HTERT RPE-1 (cell line): ENCODE results near the gene TMEM239.
"Not testable (repeated sequence)": the region's sequence is repeated elsewhere in the genome, so short reads cannot be mapped to it uniquely, and the experiment has no call there.

Experiments
- in situ Hi-C: fragments of 300-500 bp; cut with MboI; formaldehyde crosslinking; loops from 4 replicates; pipeline ENCODE4 v1.14.3; 2020; ENCODE audit warnings: low sequenced_read_pairs

TMEM239 gene

DNA sequence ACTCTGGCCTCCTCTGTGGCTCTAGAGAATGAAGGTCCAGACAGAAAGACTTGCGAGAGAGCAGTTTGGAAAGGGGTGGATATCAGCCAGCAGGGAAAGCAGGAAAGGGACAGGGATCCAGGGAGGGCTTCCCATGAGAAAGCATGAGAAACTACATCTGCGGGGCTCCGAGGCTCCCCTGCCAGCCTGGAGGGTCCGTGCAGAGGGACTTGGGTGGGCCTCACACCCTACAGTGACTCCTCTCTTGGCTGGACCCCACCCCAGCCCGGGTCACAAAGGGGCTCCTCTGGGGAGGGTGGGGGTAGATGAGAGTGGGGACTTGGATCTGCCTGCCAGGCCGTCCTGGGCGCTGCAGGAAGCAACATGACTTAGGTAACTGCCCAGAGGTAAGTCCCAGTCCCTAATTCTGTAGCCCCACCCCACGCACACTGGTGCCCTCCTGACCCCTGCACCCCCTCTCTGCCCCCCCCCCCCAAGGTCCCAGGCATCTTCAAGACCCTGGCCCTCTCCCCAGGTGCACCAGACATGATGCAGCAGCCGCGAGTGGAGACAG is at the start of gene TMEM239:
TSS of gene TMEM239 (plus strand) at position 335 of the 553 bp plus-strand sequence. CDS start at position 526, 191 bp downstream.
- in situ Hi-C loops = no loop called here

DNA sequence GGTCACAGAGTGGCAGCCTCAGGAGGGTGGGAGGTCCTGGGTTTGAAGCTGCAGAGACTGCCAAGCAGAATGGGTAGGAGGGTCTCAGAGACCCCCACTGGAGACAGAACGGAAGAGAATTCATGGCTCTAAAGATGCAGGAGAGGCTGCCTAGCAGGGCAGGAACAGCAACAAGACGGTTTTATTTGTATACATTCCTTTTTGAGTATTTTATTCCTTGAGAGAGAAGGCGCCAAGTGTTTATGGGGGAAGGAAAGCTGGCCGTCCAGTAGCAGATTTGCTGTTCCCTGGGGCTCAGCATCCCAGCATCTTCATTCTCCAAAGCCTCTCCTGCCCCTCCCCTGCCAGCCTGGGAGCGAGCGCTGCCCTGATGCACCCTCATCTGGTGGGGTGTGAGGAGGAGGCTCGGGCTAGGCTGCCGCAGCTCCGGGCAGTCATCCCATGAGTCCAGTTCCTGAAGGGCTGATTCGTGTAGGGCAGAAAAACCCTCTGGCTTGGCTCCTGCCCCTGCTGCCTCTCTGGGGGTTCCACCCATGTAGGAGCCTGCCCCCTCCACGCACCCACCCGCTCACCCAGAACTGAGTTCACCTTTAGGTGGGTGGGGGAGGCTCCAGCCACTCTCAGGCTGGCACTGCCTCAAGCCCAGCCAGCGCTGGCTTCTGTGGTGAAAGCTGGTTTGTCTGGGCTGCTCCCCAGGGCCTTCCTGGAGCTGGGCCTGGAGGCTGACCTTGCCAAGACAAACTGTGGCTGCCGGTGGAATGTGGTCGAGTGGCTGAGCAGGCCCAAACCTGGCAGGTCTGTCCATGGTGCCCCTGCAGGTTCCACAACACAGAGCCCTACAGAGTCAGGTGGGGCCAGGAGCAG is 48.2 kb upstream of the TMEM239 start:
- in situ Hi-C loops = no loop called here

DNA sequence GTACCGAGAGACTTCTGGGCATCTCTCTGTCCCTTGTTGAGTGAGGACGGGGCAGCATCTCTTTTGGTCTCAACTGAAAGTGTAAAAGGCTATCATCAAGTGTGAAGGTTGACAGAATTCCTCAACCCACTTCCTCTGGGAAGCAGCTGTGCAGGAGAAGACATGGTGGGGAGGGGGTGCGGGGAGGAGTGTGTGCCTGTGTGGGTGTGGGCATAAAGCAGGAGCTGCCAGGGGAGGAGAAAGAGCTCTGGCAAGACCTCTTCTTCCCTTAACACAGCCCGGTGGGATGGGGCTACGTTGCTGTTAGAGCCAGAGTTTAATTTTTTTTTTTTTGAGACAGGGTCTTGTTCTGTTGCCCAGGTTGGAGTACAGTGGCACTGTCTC is 47.5 kb upstream of the TMEM239 start:
- in situ Hi-C loops = no loop called here

DNA sequence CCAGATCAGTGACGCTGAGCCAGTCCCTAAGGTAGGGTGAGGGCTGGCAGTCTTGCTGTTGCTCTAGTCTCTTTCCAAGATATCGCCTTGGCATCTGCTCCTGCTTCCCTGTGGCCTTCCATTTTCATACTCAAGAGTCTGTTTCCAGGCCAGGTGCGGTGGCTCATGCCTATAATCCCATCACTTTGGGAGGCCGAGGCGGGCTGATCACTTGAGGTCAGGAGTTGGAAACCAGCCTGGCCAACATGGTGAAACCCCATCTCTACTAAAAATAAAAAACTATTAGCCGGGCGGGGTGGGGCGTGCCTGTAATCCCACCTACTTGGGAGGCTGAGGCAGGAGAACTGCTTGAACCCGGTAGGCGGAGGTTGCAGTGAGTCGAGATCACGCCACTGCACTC is 46.1 kb upstream of the TMEM239 start:
- in situ Hi-C loops = not testable (repeated sequence)

DNA sequence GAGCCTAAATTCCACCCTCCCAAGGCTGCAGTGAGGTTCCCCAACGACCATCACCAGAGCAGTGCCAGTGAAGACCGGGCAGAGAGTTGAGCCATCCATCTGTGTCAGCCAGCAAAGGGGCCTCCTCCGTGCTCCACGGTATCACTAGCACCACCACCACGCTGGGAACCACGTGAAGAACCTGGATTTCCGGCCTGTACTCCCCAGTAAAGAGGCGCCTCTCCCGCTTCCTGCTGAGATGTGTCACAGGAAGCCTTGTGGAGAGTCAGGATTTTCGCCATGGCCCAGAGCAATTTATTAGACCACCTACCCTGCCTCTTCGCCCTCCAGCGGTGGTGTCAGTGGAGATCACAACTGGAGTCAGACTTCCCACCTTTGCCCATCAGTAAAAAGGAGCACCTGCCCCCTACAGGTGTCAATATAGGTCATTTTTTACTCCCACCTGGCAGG is 44.5 kb upstream of the TMEM239 start:
- in situ Hi-C loops = no loop called here

DNA sequence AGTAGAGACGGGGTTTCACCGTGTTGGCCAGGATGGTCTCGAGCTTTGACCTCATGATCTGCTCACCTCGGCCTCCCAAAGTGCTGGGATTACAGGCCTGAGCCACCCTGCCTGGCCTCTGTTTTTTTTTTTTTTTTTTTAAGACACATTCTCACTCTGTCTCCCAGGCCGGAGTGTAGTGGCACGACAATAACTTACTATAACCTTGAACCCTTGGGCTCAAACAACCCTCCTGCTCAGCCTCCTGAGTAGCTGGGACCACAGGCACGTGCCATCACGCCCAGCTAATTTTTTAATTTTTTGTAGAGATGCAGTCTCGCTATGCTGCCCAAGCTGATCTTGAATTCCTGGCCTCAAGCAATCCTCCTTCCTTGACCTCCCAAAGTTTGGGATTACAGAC is 42.4 kb upstream of the TMEM239 start:
- in situ Hi-C loops = no loop called here

DNA sequence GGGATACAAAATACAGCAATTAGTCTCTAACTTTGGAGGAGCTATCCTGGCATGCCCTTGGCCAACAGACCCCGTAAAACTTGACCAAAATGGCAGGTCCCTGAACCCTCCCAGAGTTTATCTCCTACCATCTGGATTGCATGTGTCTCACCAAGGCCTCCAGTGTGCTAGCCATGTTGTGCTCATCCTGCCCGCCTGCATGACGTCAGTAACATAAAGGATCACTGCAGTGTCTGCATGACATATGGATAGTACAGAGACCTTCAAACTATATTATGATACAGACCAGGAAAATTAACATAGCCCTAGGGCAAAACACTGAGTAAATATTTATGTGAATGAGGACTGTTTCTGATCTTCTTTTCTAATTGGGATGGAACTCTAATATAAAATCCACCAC is 41.0 kb upstream of the TMEM239 start:
- in situ Hi-C loops = no loop called here

DNA sequence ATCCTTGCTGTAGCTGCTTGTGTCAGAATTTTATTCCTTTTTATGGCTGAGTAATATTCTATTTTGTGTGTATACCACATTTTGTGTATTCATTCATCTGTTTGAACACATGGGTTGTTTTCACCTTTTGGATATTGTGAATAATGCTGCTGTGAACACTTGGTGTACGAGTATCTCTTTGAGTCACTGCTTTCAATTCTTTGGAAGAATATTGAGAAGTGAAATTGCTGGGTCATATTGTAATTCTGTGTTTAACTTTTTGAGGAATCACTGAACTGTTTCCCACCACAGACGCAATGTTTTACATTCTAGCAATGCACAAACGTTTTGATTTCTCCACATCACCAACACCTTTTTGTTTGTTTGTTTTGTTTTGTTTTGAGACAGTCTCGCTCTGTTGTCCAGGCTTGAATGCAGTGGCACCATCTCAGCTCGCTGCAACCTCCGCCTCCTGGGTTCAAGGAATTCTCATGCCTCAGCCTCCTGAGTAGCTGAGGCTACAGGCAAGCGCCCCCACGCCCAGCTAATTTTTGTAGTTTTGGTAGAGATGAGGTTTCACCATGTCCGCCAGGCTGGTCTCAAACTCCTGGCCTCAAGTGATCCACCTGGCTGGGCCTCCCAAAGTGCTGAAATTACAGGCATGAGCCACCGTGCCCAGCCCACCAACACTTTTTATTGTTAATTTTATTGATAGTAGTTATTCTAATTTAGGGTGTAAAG is 37.4 kb upstream of the TMEM239 start:
- in situ Hi-C loops = no loop called here

DNA sequence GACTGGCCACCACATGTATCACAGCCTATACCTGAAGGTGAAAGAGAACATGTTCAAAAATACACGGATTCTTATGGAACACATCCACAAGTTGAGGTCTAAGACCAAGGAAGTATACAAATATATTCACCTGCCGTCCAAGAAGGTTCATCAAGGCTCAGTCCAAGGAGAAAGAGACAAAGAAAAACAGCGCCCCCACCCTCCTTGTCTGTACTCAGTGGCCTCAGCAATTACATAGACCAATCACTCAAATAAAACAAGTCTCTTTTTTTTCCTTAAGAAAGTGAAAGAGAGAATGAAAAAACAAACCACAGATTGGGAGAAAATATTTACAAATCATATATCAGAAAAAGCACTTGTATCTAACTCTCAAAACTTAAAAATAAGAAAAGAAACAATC is 35.2 kb upstream of the TMEM239 start:
- in situ Hi-C loops = no loop called here

DNA sequence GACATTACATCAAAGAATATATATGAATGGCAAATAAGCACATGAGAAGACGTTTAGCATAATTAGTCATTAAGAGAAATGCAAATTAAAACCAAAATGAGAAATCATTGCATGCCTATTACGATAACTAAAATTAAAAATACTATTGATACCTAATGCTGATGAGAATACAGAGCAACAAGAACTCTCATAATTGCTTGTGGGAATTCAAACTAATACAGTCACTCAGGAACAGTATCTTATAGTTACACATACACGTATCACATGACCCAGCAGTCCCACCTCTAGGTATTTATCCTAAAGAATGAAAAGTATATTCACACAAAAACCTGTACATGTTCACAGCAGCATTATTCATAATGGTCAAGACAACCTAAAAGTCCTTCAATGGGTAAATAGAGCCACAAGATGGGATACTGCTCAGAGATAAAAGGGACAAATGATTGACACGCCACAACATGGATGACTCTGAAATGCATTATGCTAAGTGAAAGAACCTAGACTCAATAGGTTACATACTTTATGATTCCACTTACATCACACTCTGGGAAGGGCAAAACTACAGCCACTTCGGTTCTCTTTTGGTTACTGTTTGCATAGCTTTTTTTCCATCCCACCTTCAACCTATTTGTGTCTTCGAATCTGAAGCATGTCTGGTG is 32.1 kb upstream of the TMEM239 start:
- in situ Hi-C loops = no loop called here

DNA sequence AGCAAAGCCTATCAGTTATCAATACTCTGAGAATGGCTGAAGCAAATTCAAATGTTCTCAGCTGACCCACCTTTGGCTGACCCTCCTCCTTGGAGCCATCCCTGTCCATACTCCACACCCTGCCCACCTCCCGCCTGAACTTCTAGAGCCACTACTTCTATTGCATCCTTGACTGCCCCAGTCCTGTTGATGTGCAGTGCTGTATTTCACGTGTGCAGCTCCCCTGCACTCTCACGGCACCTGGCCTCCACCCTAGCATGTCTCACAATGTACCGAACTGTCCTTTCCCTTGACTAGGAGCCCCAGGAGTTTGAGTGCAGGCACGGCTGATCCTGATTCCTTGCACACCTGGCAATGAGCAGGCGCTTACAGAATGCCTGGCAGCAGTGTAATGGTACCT is 22.7 kb upstream of the TMEM239 start:
- in situ Hi-C loops = no loop called here

DNA sequence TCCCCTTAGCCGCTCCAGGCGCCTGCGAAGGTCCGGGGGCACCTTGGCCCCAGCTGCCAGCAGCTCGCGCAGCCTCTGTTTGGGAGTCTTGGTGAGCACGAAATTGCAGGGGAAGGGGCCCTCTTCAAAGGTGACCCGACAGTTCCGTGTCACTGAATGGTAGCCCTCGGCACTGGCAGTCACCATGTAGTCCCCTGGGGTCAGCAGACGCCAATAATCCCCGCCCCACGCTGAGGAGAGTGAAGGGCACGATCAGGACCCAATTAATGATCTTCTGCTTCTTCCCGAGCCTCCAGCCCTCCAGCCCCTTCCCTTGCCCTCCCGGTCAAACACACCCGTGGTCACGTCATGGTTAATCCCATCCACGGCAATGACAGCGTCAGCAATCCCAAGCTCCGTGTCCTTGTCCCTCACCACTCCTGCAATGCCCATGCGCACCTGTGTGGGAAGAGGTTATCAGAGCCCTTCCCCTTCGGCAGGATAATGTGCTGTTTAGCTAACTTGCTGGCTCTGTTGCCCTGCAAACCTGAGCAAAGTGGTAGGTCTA is 21.9 kb upstream of the TMEM239 start:
- in situ Hi-C loops = no loop called here

DNA sequence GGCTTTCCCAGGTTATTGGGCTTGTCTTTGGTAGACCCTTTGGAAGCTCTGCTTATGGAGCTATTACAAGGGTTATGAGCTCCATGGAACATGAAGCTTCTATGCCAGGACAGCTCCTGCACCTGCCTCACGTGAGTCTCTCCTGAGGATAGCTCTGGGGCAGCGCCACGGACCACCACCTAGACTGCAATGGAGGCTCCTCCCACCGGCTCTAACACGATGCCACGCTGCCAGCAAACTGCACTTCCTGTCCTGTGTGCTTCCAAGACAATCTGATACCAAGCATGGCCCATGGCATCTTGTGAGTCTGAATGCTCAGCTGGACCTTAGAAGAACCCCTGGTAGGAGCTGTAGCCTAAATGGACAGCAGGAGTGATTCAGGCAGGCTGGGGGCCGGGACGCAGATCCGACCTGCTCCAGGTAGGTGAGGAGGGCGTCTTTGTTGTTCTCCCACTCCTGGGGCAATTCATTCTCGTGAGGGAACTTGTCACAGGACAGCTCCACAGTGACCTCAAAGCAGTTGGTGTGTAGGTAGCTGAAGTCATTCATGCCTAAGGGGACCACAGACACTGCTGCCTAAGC is 21.2 kb upstream of the TMEM239 start:
- in situ Hi-C loops = no loop called here

DNA sequence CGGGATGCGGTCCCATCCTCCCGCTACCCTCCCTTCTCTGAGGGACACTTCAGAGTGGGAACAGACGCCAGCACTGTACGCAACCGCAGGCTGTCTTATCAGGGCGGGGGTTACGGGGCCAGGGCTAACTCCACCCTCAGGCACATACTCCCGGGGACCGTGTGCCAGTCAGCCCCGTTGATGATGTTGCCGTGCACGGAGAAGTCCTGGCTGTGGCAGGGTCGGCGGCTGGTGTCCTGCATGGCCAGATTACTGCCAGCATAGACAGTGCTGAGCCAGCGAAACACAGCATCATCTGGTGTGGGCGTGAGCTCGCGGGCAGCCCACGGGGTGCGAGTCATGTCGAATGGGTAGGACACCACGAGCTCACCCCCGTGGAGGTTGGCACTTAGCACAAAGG is 20.7 kb upstream of the TMEM239 start:
- in situ Hi-C loops = no loop called here

DNA sequence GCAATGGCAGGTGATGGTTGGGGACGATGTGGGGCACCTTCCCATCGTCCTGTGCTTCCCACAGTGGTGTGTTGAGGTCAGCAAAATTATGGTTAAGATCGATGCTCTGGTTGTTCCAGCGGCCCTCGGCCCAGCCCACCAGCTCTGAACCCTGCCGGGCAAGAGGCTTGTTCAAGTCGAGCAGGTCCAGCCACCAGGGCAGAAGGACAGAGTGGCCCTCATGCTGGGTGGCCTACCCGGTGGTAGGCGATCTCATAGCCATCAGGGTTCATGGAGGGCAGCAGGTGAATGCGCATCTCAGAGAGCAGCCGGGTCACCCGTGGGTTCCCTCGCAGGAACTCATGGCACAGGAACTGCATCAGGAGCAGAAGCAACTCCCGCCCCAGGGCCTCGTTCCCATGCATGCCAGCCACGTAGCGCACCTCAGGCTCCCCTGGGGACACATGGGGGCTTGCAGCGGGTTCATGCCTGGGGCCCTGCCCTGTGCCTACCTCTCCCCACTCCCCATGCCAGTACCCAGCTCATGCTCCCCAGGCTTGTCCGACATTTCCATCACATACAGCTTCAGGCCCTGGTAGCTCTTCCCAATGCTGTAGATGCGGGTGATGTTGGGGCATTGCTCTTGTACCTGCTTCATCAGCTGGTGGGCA is 20.0 kb upstream of the TMEM239 start:
- in situ Hi-C loops = no loop called here

DNA sequence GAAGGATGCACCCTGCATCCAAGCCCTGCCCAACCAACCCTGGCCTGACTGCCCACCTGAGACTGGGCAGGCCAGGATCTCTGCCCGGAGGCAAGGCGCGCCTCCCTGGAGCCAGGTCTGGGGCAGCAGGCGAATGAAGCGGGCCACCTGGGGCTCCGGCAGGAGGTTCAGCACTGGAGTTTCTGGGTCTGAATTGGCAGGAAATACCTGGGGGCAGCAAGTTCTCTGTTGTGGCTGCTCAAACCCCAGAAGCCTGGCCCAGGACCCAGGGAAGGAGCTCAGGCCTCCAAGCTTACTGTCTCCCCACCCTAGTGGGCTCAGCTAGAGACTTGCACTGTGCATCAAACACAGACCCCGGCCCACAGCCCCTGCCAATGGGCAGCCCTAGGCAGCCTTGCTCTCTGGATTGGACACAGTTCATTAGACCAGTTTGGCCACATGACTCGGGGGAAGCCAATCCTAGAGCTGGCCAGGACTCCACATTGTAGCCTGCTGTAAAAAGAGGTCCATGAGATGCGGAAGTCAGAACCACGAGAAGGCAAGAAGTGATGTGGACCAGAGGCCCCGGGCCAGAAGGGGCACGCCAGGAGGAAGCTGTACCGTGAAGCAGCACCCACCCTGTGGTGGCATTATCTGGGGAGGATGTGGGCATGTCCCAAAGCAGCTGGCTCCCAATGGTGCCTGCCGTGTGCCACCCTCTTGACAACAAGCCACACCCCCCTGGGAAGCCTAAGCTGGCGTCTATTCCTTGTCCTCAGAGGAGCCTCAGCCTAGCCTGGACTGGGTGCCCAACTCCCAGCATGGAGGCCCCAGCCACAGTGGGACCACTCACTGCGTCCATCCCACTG is 18.8 kb upstream of the TMEM239 start:
- in situ Hi-C loops = no loop called here

DNA sequence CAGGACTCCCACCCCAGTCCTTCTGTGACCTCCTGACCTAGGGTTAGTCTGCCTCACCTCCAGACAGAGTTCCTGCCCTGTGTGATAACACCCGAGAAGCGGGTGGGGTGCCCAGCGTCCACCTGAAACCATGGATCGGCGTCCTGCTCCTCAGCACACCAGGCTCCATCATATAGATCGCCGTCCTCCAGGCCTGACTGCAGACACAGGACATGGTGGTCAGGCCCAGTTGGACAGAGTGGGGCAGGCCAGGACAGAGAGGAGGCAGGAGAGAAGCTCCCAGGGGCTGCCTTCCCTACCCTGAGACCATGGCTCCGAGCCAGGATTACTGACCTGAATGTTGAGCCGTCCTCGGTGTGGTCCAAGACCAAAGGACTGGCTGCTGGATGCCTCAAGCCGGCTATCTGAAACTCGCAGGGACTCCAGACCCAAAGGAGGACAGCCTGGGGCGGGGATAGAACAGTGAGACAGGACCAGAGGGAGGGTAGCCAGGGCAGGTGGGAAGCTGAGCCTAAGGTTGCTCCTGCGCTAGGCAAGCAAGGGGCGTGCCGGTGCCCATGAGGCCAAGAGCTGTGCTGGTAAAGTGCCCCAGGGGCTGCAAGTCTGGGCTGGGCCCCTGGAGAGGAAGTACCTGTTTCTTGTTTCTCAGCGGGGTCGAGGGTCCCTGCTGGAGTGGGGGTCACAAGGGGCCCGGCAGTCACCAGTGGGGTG is 17.9 kb upstream of the TMEM239 start:
- in situ Hi-C loops = no loop called here

DNA sequence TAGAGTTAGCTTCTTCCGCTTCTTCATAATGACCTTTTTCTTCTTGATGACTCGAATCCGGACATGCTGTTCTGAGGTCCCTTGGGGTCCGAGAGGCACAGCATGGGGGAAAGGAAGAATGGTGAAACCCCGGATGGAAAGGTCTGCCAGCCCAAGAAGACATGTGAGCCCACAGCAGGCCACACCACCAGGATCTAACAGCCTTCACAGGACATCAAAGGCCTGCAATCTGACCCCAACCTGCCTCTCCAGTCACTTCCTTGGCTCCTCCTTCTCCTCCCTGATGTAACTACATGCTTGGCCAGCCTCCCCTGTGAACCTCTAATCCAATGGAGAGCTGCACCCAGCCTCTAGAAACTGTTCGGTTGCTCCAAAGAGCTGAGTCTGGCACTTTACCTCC is 17.4 kb upstream of the TMEM239 start:
- in situ Hi-C loops = no loop called here

DNA sequence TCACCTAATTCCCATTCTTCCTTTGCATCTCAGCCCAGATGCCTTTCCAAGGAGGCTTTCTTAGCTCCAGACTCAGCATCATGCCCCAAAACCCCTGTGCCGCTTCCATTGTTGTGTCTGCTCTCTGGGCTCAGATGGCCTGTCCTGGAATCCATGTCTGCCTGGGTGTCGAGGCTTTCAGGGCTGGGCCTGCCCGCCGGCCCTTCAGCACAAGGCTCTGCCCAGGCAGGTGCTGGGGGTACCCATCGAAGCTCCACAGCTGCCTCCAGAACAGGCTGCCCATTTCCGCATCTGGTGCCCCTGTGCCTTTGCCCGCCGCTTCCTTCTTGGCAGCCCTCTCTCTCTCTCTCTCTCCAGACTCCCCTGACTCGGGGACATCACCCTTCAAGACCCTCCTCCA is 16.9 kb upstream of the TMEM239 start:
- in situ Hi-C loops = no loop called here
